Measurements from ENCODE around the gene RASGRP4. TPM values are rescaled to one million over a fixed set of nuclear protein-coding genes. Genes with fewer than 3 reads are reported as not detected.

RASGRP4 gene
- total RNA-seq, 2 donors from 2014 or later: 2.3 to 8.3 TPM

- DNase-seq (ENCODE audit: low spot score in 2 of 2) (no peak), ATAC-seq (peak in 1 of 2 donors; percentile 56)
- no peaks in the 10 kb centered on the region for H3K36me3 Mint-ChIP-seq
- peak overlapping the region in 1 of 2 donors; percentile 50 for H3K27ac Mint-ChIP-seq
- H3K9me3 Mint-ChIP-seq: peaks cover 0 to 4% of the 10 kb centered on the region in 2 donors
Observed at GRCh38 chr19:38452430-38453366, 26.7 kb upstream of the RASGRP4 start.

GRCh38 chr19:38451629-38452028 lies 25.6 kb upstream of the RASGRP4 start:
- no peaks in the 10 kb centered on the region for H3K36me3 Mint-ChIP-seq
- DNase-seq (ENCODE audit: low spot score in 2 of 2): no peak
- H3K27ac Mint-ChIP-seq: peak overlapping the region in 1 of 2 donors; percentile 6
- peaks cover 0 to 4% of the 10 kb centered on the region in 2 donors for H3K9me3 Mint-ChIP-seq
- no peak for ATAC-seq

GRCh38 chr19:38451036-38451435 lies 25.0 kb upstream of the RASGRP4 start:
- Mint-ChIP-seq H3K27ac (peak overlapping the region; percentile 6 to 24), H3K36me3 (no peaks in the 10 kb centered on the region), H3K9me3 (peaks cover 0 to 4% of the 10 kb centered on the region in 2 donors)
- no peak for DNase-seq (ENCODE audit: low spot score in 2 of 2)
- ATAC-seq: no peak

GRCh38 chr19:38449518-38449917 lies 23.5 kb upstream of the RASGRP4 start:
- peaks cover 0 to 4% of the 10 kb centered on the region in 2 donors for H3K9me3 Mint-ChIP-seq
- no peaks in the 10 kb centered on the region for H3K36me3 Mint-ChIP-seq
- no peak for ATAC-seq

GRCh38 chr19:38448225-38448624 lies 22.2 kb upstream of the RASGRP4 start:
- H3K27ac Mint-ChIP-seq: no peak overlapping the region
- ATAC-seq: no peak
- no peaks in the 10 kb centered on the region for H3K36me3 Mint-ChIP-seq
- no peak for DNase-seq (ENCODE audit: low spot score in 2 of 2)
- H3K9me3 Mint-ChIP-seq: no peaks in the 10 kb centered on the region

More at GRCh38 chr19:38449518-38449917, 23.5 kb upstream of the RASGRP4 start:
- H3K27ac Mint-ChIP-seq: no peak overlapping the region
- DNase-seq (ENCODE audit: low spot score in 2 of 2): no peak

GRCh38 chr19:38445362-38445761 lies 19.3 kb upstream of the RASGRP4 start:
- no peaks in the 10 kb centered on the region for H3K36me3 Mint-ChIP-seq
- no peaks in the 10 kb centered on the region for H3K9me3 Mint-ChIP-seq
- no peak for DNase-seq (ENCODE audit: low spot score in 2 of 2)
- no peak overlapping the region for H3K27ac Mint-ChIP-seq
- no peak for ATAC-seq

GRCh38 chr19:38444026-38444425 lies 18.0 kb upstream of the RASGRP4 start:
- ATAC-seq (no peak), DNase-seq (ENCODE audit: low spot score in 2 of 2) (no peak)
- Mint-ChIP-seq H3K27ac (peak overlapping the region in 1 of 2 donors; percentile 38), H3K36me3 (no peaks in the 10 kb centered on the region), H3K9me3 (no peaks in the 10 kb centered on the region)

GRCh38 chr19:38443458-38443999 lies 17.5 kb upstream of the RASGRP4 start:
- Mint-ChIP-seq H3K36me3 (no peaks in the 10 kb centered on the region), H3K9me3 (no peaks in the 10 kb centered on the region), H3K27ac (peak overlapping the region in 1 of 2 donors; percentile 38)
- ATAC-seq: no peak
- DNase-seq (ENCODE audit: low spot score in 2 of 2): no peak

GRCh38 chr19:38442736-38443135 lies 16.7 kb upstream of the RASGRP4 start:
- Mint-ChIP-seq H3K36me3 (no peaks in the 10 kb centered on the region), H3K27ac (no peak overlapping the region), H3K9me3 (no peaks in the 10 kb centered on the region)
- no peak for DNase-seq (ENCODE audit: low spot score in 2 of 2)
- no peak for ATAC-seq

- Mint-ChIP-seq H3K36me3 (no peaks in the 10 kb centered on the region), H3K9me3 (no peaks in the 10 kb centered on the region), H3K27ac (no peak overlapping the region)
- DNase-seq (ENCODE audit: low spot score in 2 of 2) (no peak), ATAC-seq (peak; percentile 44 to 78)
Observed at GRCh38 chr19:38441657-38442348, 15.8 kb upstream of the RASGRP4 start.

- H3K27ac Mint-ChIP-seq: no peak overlapping the region
- no peaks in the 10 kb centered on the region for H3K9me3 Mint-ChIP-seq
- no peaks in the 10 kb centered on the region for H3K36me3 Mint-ChIP-seq
- no peak for DNase-seq (ENCODE audit: low spot score in 2 of 2)
- no peak for ATAC-seq
Observed at GRCh38 chr19:38440592-38440991, 14.6 kb upstream of the RASGRP4 start.

- Mint-ChIP-seq H3K27ac (no peak overlapping the region), H3K9me3 (no peaks in the 10 kb centered on the region), H3K36me3 (no peaks in the 10 kb centered on the region)
- no peak for ATAC-seq
- DNase-seq (ENCODE audit: low spot score in 2 of 2): no peak
Observed at GRCh38 chr19:38437917-38438316, 11.9 kb upstream of the RASGRP4 start.

- Mint-ChIP-seq H3K27ac (no peak overlapping the region), H3K9me3 (no peaks in the 10 kb centered on the region), H3K36me3 (no peaks in the 10 kb centered on the region)
- no peak for DNase-seq (ENCODE audit: low spot score in 2 of 2)
- no peak for ATAC-seq
Observed at GRCh38 chr19:38437295-38437694, 11.3 kb upstream of the RASGRP4 start.

GRCh38 chr19:38434549-38435051 lies 8.6 kb upstream of the RASGRP4 start:
- Mint-ChIP-seq H3K9me3 (no peaks in the 10 kb centered on the region), H3K36me3 (no peaks in the 10 kb centered on the region), H3K27ac (no peak overlapping the region)
- DNase-seq (ENCODE audit: low spot score in 2 of 2) (no peak), ATAC-seq (no peak)

- H3K27ac Mint-ChIP-seq: no peak within 1 kb of the TSS
- peak; percentile 64 to 77 for ATAC-seq
- no peaks in the 10 kb centered on the region for H3K36me3 Mint-ChIP-seq
Observed at GRCh38 chr19:38433268-38433733, 7.3 kb upstream of the RASGRP4 start, which contains the start of gene RYR1. Gene RYR1 (plus strand): TSS chr19:38433691. CDS start chr19:38433830, 139 bp downstream.

GRCh38 chr19:38430931-38431330 lies 4.9 kb upstream of the RASGRP4 start:
- H3K9me3 Mint-ChIP-seq: no peaks in the 10 kb centered on the region
- peak overlapping the region in 1 of 2 donors; percentile 62 for H3K27ac Mint-ChIP-seq
- no peaks in the 10 kb centered on the region for H3K36me3 Mint-ChIP-seq
- DNase-seq (ENCODE audit: low spot score in 2 of 2) (no peak), ATAC-seq (no peak)

More at GRCh38 chr19:38433268-38433733, 7.3 kb upstream of the RASGRP4 start, which contains the start of gene RYR1:
- H3K9me3 Mint-ChIP-seq: no peaks in the 10 kb centered on the region
- peak in 1 of 2 donors; percentile 62 for DNase-seq (ENCODE audit: low spot score in 2 of 2)

GRCh38 chr19:38429811-38430156 lies 3.8 kb upstream of the RASGRP4 start:
- ATAC-seq: no peak
- no peaks in the 10 kb centered on the region for H3K9me3 Mint-ChIP-seq
- DNase-seq (ENCODE audit: low spot score in 2 of 2): no peak
- H3K36me3 Mint-ChIP-seq: no peaks in the 10 kb centered on the region
- peak overlapping the region; percentile 85 to 99 for H3K27ac Mint-ChIP-seq

All from activated naive CD4-positive, alpha-beta T cell treated with anti-CD3 and anti-CD28 coated beads, Interleukin-2, amount 50 U/mL, for 72 hours (primary cell).